ENCODE data around the gene CHCHD5.
A peak's percentile ranks its signal among the peaks of the same experiment; 100 is the strongest.

Gene CHCHD5

GRCh38 chr2:112625474-112626114 lies 41.2 kb downstream of the CHCHD5 start:
- no peak for DNase-seq (ENCODE audit: insufficient read length, low spot score)
- TF ChIP-seq POLR2A (IDR thresholded peaks at IDR 0.05; ENCODE audit: low read depth, low read length): no peak
- no peak for FAIRE-seq

GRCh38 chr2:112626604-112627059 lies 42.2 kb downstream of the CHCHD5 start:
- TF ChIP-seq POLR2A (IDR thresholded peaks at IDR 0.05; ENCODE audit: low read depth, low read length): no peak
- DNase-seq (ENCODE audit: insufficient read length, low spot score) (no peak), FAIRE-seq (no peak)

GRCh38 chr2:112627060-112628040 lies 42.9 kb downstream of the CHCHD5 start:
- 0 out of 2 replicates have a peak, but pooled peaks have one; percentile 27 for TF ChIP-seq POLR2A (IDR thresholded peaks at IDR 0.05; ENCODE audit: low read depth, low read length)
- DNase-seq (ENCODE audit: insufficient read length, low spot score) (no peak), FAIRE-seq (peak; percentile 73)

DNA sequence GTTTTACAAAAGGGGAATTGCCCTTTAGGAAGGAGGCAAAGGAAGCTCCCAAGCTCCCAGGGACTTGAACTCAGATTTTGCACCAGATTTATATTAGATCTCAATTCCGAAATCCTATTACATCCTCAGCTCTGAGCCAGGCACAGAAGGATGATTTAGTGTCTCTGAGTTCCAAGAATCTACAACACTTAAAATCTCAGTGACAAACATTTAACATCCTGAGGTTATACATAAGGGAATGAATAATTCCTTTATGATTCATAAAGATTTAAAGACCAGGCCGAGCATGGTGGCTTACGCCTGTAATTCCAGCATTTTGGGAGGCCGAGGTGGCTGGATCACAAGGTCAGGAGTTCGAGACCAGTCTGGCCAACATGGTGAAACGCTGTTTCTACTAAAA lies 44.8 kb downstream of the CHCHD5 start:
- FAIRE-seq: no peak

GRCh38 chr2:112629823-112630222 lies 45.4 kb downstream of the CHCHD5 start:
- FAIRE-seq (no peak), DNase-seq (ENCODE audit: insufficient read length, low spot score) (no peak)
- TF ChIP-seq POLR2A (IDR thresholded peaks at IDR 0.05; ENCODE audit: low read depth, low read length): no peak

More for the DNA sequence above, 44.8 kb downstream of the CHCHD5 start:
- no peak for DNase-seq (ENCODE audit: insufficient read length, low spot score)
- TF ChIP-seq POLR2A (IDR thresholded peaks at IDR 0.05; ENCODE audit: low read depth, low read length): no peak

- no peak for DNase-seq (ENCODE audit: insufficient read length, low spot score)
- no peak for FAIRE-seq
- no peak for TF ChIP-seq POLR2A (IDR thresholded peaks at IDR 0.05; ENCODE audit: low read depth, low read length)
Measured at GRCh38 chr2:112630268-112630667, 45.9 kb downstream of the CHCHD5 start.

- FAIRE-seq (no peak), DNase-seq (ENCODE audit: insufficient read length, low spot score) (no peak)
- no peak for TF ChIP-seq POLR2A (IDR thresholded peaks at IDR 0.05; ENCODE audit: low read depth, low read length)
Measured at GRCh38 chr2:112633708-112634107, 49.3 kb downstream of the CHCHD5 start.

GRCh38 chr2:112634153-112634873 lies 49.9 kb downstream of the CHCHD5 start:
- FAIRE-seq (no peak), DNase-seq (ENCODE audit: insufficient read length, low spot score) (no peak)
- TF ChIP-seq POLR2A (IDR thresholded peaks at IDR 0.05; ENCODE audit: low read depth, low read length): no peak

- FAIRE-seq (no peak), DNase-seq (ENCODE audit: insufficient read length, low spot score) (no peak)
- TF ChIP-seq POLR2A (IDR thresholded peaks at IDR 0.05; ENCODE audit: low read depth, low read length): no peak
Measured at GRCh38 chr2:112634874-112635157, 50.4 kb downstream of the CHCHD5 start.

GRCh38 chr2:112636605-112637288 lies 52.3 kb downstream of the CHCHD5 start:
- FAIRE-seq (no peak), DNase-seq (ENCODE audit: insufficient read length, low spot score) (no peak)
- no peak for TF ChIP-seq POLR2A (IDR thresholded peaks at IDR 0.05; ENCODE audit: low read depth, low read length)

DNA sequence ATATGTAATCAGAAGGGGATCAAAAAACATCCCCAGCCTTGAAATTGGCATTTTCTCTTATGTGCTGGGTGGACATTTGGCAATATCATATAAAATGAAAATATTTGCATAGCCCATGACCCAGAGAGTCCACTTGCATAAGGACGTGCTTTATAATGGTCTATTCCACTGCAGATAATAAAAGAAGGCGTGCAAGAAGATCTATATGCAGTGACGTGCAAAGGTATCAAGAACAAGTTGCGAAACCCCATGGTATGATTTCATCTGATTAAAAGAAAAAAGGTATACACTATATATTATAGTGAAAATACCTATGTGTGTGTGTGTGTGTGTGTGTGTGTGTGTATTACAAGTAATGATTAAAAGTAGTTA lies 52.9 kb downstream of the CHCHD5 start:
- no peak for TF ChIP-seq POLR2A (IDR thresholded peaks at IDR 0.05; ENCODE audit: low read depth, low read length)
- DNase-seq (ENCODE audit: insufficient read length, low spot score): no peak
- no peak for FAIRE-seq
